Esophagus squamous epithelium (tissue), 5 donors: ENCODE data around the gene NMRAL1. TPM values are rescaled to one million over a fixed set of nuclear protein-coding genes. Genes with fewer than 3 reads are reported as not detected.
A peak's percentile ranks its signal among the peaks of the same experiment; 100 is the strongest.

Experiments used
- DNase-seq: peaks from one replicate; lab custom pipeline; 2025; lab: John Stamatoyannopoulos, UW
- H3K27ac ChIP-seq, 4 donors: fragments of 200-600 bp; sonication (generic); one replicate each; pipeline ENCODE4 v1.5.1; 2016 to 2019; ENCODE audit warnings: mild to moderate bottlenecking in 1 of 4
- H3K27me3 ChIP-seq, 4 donors: fragments of 200-600 bp; sonication (generic); 1 replicate in 3 of 4; 2 replicates in 1 of 4; pipeline versions ENCODE4 v1.5.1 to v1.6.0; 2017 to 2021; ENCODE audit warnings: antibody characterized with exemption in 1 of 4
- H3K36me3 ChIP-seq, 3 donors: fragments of 200-600 bp; sonication (generic); one replicate each; pipeline ENCODE4 v1.5.1; 2016 to 2019
- H3K4me1 ChIP-seq, 3 donors: fragments of 200-600 bp; sonication (generic); one replicate each; pipeline ENCODE4 v1.5.1; 2017 to 2019
- H3K4me3 ChIP-seq, 4 donors: fragments of 200-600 bp; sonication (generic); 1 replicate in 3 of 4; 2 replicates in 1 of 4; pipeline ENCODE4 v1.5.1; 2016 to 2019; ENCODE audit warnings: mild to moderate bottlenecking in 2 of 4, moderate library complexity in 1 of 4
- H3K9me3 ChIP-seq, 3 donors: fragments of 200-600 bp; sonication (generic); one replicate each; pipeline ENCODE4 v1.5.1; 2016 to 2019
- POLR2A ChIP-seq, 4 donors: fragments of 450-650 bp; IDR thresholded peaks; one replicate each; pipeline ENCODE4 v1.6.1; 2017; ENCODE audit warnings: antibody characterized with exemption in 4 of 4, mild to moderate bottlenecking in 4 of 4, moderate library complexity in 3 of 4
- WGBS, 2 donors: methylation state at CpG; one replicate each; pipeline ENCODE4 v1.1.5; 2018; 5-methylcytosine and 5-hydroxymethylcytosine counted together
- intact Hi-C: fragments of 100-400 bp; cut with DNase I; formaldehyde crosslinking; loops from one replicate; pipeline ENCODE4 v1.15.0; 2022
- total RNA-seq, 4 donors: library from RNA; depleted of rRNA; stranded (reverse); fragments of >200 nt; gene quantifications; one replicate each; pipeline ENCODE4 v1.1.0, GENCODE V29; 2016
- TF ChIP-seq, protein P1 (sequence below), 6 experiments: fragments of 450-650 bp in 4 of 6; fragments of 200-600 bp in 2 of 6; sonication (generic) in 2 of 6; IDR thresholded peaks; one replicate each; pipeline ENCODE4 v1.5.1; 2016 to 2019; ENCODE audit warnings: antibody characterized with exemption in 6 of 6, mild to moderate bottlenecking in 4 of 6, moderate library complexity in 4 of 6
- donor health status: DM: yes; HTN: yes; CAD: no.

Gene NMRAL1
- total RNA-seq, 4 donors from 2014 or later, result 25.4 to 55.5 (median 34.9) TPM

DNA sequence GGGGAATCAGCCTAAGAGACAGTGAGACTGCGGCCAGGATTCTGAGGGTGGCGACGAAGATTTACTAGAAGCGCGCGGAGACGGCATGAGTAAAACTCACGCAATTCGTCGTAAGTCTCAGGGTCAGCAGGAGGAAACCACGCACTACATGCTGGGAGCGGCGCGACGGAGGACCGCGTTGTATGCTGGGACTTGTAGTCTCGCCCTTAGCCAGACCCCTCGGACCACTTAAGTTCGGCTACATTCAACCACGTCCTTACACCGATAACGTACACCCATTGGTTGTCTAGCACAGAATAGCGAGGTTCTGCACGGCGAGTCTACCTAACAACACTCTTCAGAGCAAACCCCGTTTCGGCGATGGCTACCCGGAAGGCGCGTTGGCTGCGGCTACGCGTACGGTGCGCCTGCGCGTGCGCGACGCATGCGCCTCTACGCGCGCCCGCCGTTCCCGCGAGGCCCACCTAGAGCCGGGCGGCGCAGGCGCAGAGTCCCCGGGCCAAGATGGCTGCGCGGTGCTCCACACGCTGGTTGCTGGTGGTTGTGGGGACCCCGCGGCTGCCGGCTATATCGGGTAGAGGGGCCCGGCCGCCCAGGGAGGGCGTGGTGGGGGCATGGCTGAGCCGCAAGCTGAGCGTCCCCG is 48.9 kb downstream of the NMRAL1 start, which contains the start of gene DNAJA3:
Gene DNAJA3 (plus strand): TSS at position 491 of the 643 bp plus-strand sequence. CDS start 14 bp downstream, at position 505.
- peak within 1 kb of the TSS; percentile 80 to 98 (median 88) for H3K4me3 ChIP-seq
- H3K27me3 ChIP-seq, result no peaks in the 10 kb centered on the region
- 0% methylated on average over 20 to 26 of the region's 68 CpGs for WGBS, 2 donors
- H3K4me1 ChIP-seq, result peaks cover 9 to 44% (median 26%) of the 10 kb centered on the region in 3 donors
- H3K27ac ChIP-seq, result peak within 1 kb of the TSS; percentile 92 to 98 (median 96)
- H3K9me3 ChIP-seq, result no peaks in the 10 kb centered on the region
- H3K36me3 ChIP-seq, result peaks cover 0 to 17% (median 0%) of the 10 kb centered on the region in 3 donors
- peak; percentile 60 for DNase-seq
- peak in 3 of 4 donors; percentile 59 to 84 (median 75) for TF ChIP-seq POLR2A (IDR thresholded peaks at IDR 0.05)
- TF ChIP-seq, protein P1, sequence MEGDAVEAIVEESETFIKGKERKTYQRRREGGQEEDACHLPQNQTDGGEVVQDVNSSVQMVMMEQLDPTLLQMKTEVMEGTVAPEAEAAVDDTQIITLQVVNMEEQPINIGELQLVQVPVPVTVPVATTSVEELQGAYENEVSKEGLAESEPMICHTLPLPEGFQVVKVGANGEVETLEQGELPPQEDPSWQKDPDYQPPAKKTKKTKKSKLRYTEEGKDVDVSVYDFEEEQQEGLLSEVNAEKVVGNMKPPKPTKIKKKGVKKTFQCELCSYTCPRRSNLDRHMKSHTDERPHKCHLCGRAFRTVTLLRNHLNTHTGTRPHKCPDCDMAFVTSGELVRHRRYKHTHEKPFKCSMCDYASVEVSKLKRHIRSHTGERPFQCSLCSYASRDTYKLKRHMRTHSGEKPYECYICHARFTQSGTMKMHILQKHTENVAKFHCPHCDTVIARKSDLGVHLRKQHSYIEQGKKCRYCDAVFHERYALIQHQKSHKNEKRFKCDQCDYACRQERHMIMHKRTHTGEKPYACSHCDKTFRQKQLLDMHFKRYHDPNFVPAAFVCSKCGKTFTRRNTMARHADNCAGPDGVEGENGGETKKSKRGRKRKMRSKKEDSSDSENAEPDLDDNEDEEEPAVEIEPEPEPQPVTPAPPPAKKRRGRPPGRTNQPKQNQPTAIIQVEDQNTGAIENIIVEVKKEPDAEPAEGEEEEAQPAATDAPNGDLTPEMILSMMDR (IDR thresholded peaks at IDR 0.05), result peak in 1 of 6 experiments; percentile 28
- intact Hi-C loops, result no loop called here

DNA sequence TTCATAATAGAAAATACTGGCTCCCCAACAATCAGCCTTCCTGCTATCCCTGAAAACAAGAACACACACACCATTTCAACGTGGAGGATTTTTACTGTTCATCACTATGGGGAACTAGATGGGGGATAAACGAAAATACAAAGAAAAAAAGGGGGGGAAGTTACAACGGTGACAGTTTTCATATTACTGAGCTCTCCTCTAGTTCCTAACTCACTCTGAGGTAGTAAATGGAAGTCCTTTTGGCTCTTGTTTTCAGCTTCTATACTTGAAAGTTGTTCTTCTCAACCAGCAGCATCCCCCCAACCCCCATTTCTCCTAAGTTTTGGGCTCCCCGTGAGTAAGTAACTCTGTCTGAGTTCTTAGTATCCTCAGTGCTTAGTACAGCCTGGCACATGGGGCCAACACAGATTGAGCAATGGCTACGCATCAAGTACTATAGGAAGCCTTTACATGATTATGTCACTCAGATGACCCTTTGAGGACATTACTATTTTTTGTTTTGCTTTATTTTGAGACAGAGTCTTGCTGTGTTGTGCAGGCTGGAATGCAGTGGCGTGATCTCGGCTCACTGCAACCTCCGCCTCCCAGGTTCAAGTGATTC is 53.8 kb downstream of the NMRAL1 start:
- 72% methylated on average over 8 of the region's 8 CpGs for WGBS, 2 donors

GRCh38 chr16:4419402-4419959 is 54.9 kb downstream of the NMRAL1 start:
- no peaks in the 10 kb centered on the region for H3K36me3 ChIP-seq
- no peak overlapping the region for H3K27ac ChIP-seq
- TF ChIP-seq, protein P1 (IDR thresholded peaks at IDR 0.05), result no peak
- TF ChIP-seq POLR2A (IDR thresholded peaks at IDR 0.05), result no peak
- H3K4me1 ChIP-seq, result peaks cover 10 to 31% (median 14%) of the 10 kb centered on the region in 3 donors
- intact Hi-C loops, result no loop called here
- no peak overlapping the region for H3K4me3 ChIP-seq
- DNase-seq, result no peak
- H3K27me3 ChIP-seq, result no peaks in the 10 kb centered on the region
- no peaks in the 10 kb centered on the region for H3K9me3 ChIP-seq
- WGBS, 2 donors, result 79 to 85% methylated on average over 7 of the region's 7 CpGs

More for the DNA sequence above, 53.8 kb downstream of the NMRAL1 start:
- TF ChIP-seq, protein P1 (IDR thresholded peaks at IDR 0.05), result no peak
- no peak for TF ChIP-seq POLR2A (IDR thresholded peaks at IDR 0.05)
- Histone ChIP-seq H3K4me1 (peaks cover 6 to 26% (median 10%) of the 10 kb centered on the region in 3 donors), H3K36me3 (no peaks in the 10 kb centered on the region), H3K9me3 (no peaks in the 10 kb centered on the region), H3K27me3 (no peaks in the 10 kb centered on the region), H3K4me3 (no peak overlapping the region), H3K27ac (no peak overlapping the region)
- DNase-seq, result no peak
- intact Hi-C loops, result no loop called here

- 0% methylated on average over 6 of the region's 92 CpGs; no CpG with 5 or more reads in 1 of the 2 donors for WGBS, 2 donors
- DNase-seq, result peak; percentile 85
- Histone ChIP-seq H3K9me3 (no peaks in the 10 kb centered on the region), H3K4me3 (peak within 1 kb of the TSS; percentile 75 to 97 (median 88)), H3K27me3 (no peaks in the 10 kb centered on the region), H3K4me1 (peaks cover 10 to 45% (median 14%) of the 10 kb centered on the region in 3 donors), H3K27ac (peak within 1 kb of the TSS; percentile 83 to 93 (median 88)), H3K36me3 (peaks cover 5 to 19% (median 6%) of the 10 kb centered on the region in 3 donors)
- TF ChIP-seq POLR2A (IDR thresholded peaks at IDR 0.05), result peak in 3 of 4 donors; percentile 27 to 87 (median 78)
- TF ChIP-seq, protein P1 (IDR thresholded peaks at IDR 0.05), result peak in 5 of 6 experiments; percentile 3 to 32 (median 29)
- intact Hi-C loops, result no loop called here
Observed at GRCh38 chr16:4416200-4417032, 58.0 kb downstream of the NMRAL1 start, which contains the start of gene CORO7. TSS of gene CORO7 (minus strand) at chr16:4416596. CDS start at chr16:4416518, 78 bp downstream.
